Neural cell (in vitro differentiated cells): ENCODE data around the gene C2orf68. TPM values are rescaled to one million over a fixed set of nuclear protein-coding genes. Genes with fewer than 3 reads are reported as not detected.

Experiments
- polyA plus RNA-seq: library from polyadenylated mRNA; depleted of rRNA; stranded (reverse); fragments of >200 nt; gene quantifications from 2 replicates; pipeline ENCODE4 v1.2.3, GENCODE V29; 2014
- small RNA-seq, 3 experiments: library from RNA; depleted of rRNA; stranded (forward); fragments of <200 nt; gene quantifications; one replicate each; pipeline ENCODE3, GENCODE V24; 2012

C2orf68 gene
- polyA plus RNA-seq, 1 donor from 2014 or later: 28.0 TPM

Small RNAs within 50 kb of the gene (small RNA-seq; reads per million reads assigned to genes)
- gene RN7SL126P: 0 to 0.41 (median 0.03) reads per million in 3 experiments

Other genes starting within 250 kb of the C2orf68 start
- gene CAPG, start 201.7 kb downstream of the C2orf68 start, polyA plus RNA-seq: not detected in 2 replicates
- gene SH2D6, start 193.4 kb downstream of the C2orf68 start, polyA plus RNA-seq: not detected in 2 replicates
- 230 and 233 TPM in 2 replicates for gene MAT2A, start 72.9 kb downstream of the C2orf68 start, polyA plus RNA-seq
- 33.9 and 41.4 TPM in 2 replicates for gene GGCX, start 50.6 kb downstream of the C2orf68 start, polyA plus RNA-seq
- gene VAMP8, start 34.5 kb downstream of the C2orf68 start, polyA plus RNA-seq: not detected in 2 replicates
- gene VAMP5, start 27.6 kb downstream of the C2orf68 start, polyA plus RNA-seq: not detected in 2 replicates
- gene RNF181, start 16.3 kb downstream of the C2orf68 start, polyA plus RNA-seq: 296 and 330 TPM in 2 replicates
- 8.4 and 9.4 TPM in 2 replicates for gene TMEM150A, start 9.4 kb downstream of the C2orf68 start, polyA plus RNA-seq
- gene USP39, start 4.1 kb upstream of the C2orf68 start, polyA plus RNA-seq: 77.6 and 89.9 TPM in 2 replicates
- not detected in 2 replicates for gene SFTPB, start 56.1 kb upstream of the C2orf68 start, polyA plus RNA-seq
- not detected in 2 replicates for gene GNLY, start 82.3 kb upstream of the C2orf68 start, polyA plus RNA-seq
- 0.92 and 1.6 TPM in 2 replicates for gene ATOH8, start 141.9 kb upstream of the C2orf68 start, polyA plus RNA-seq